Mucosa of descending colon (tissue), 3 donors: Measurements from ENCODE around the gene LSM14B. TPM values are rescaled to one million over a fixed set of nuclear protein-coding genes. Genes with fewer than 3 reads are reported as not detected.

Source experiments
- ATAC-seq: fragments of 200-7000 bp; cut with Tn5 transposase; one replicate; pipeline ENCODE4 v1.9.1; 2020; ENCODE audit warnings: mild to moderate bottlenecking, moderate library complexity
- DNase-seq, 3 donors: peaks; one replicate each; pipeline ENCODE4 v3.0.0-alpha.2; 2020
- H3K36me3 ChIP-seq: fragments of 200-600 bp; one replicate; pipeline ENCODE4 v1.8.0; 2021; ENCODE audit warnings: low read depth, mild to moderate bottlenecking
- H3K4me1 ChIP-seq: fragments of 200-600 bp; one replicate; pipeline ENCODE4 v1.8.0; 2021; ENCODE audit warnings: low read depth, mild to moderate bottlenecking
- H3K4me3 ChIP-seq: fragments of 200-600 bp; one replicate; pipeline ENCODE4 v1.8.0; 2021; ENCODE audit warnings: mild to moderate bottlenecking
- H3K9me3 ChIP-seq: fragments of 200-600 bp; one replicate; pipeline ENCODE4 v1.8.0; 2021; ENCODE audit warnings: mild to moderate bottlenecking
- CTCF ChIP-seq: fragments of 200-600 bp; IDR thresholded peaks from one replicate; pipeline ENCODE4 v1.8.0; 2022; ENCODE audit warnings: antibody characterized with exemption, mild to moderate bottlenecking
- intact Hi-C, 2 donors: fragments of 100-400 bp; cut with DNase I in 1 of 2; cut with micrococcal nuclease in 1 of 2; formaldehyde crosslinking; loops; one replicate each; pipeline versions ENCODE4 v1.11.0 to v1.11.1; 2022; cut with DNase I, micrococcal nuclease
- total RNA-seq, 3 donors: library from RNA; stranded (reverse); fragmentation: NEBNext Ultra II Directional in 2 of 3; extraction: Animal tissue kit (Norgen Biotek cat#: 25700) in 2 of 3; gene quantifications; one replicate each; pipeline versions ENCODE4 v1.2.1 to v1.2.4, GENCODE V29; 2021 to 2023
- donor health status: DM: no; HTN: no; CAD: no; lungs with moderate emphysema.
- donor health status: DM: no; HTN: no; CAD: no.
- donor health status: DM: no; HTN: yes; CAD: no.

LSM14B gene
- total RNA-seq, 3 donors from 2014 or later: 33.5 to 49.1 (median 36.1) TPM

- Histone ChIP-seq H3K9me3 (no peaks in the 10 kb centered on the region), H3K4me3 (no peak overlapping the region), H3K36me3 (no peaks in the 10 kb centered on the region), H3K4me1 (no peaks in the 10 kb centered on the region)
- intact Hi-C loops: no loop called here
- DNase-seq (no peak), ATAC-seq (no peak)
- no peak for TF ChIP-seq CTCF
Observed at GRCh38 chr20:62158088-62158400, 35.8 kb downstream of the LSM14B start.

GRCh38 chr20:62158541-62158940, 36.3 kb downstream of the LSM14B start:
- Histone ChIP-seq H3K4me3 (no peak overlapping the region), H3K4me1 (no peaks in the 10 kb centered on the region), H3K9me3 (no peaks in the 10 kb centered on the region), H3K36me3 (no peaks in the 10 kb centered on the region)
- intact Hi-C loops: no loop called here
- no peak for TF ChIP-seq CTCF
- no peak for DNase-seq
- no peak for ATAC-seq

GRCh38 chr20:62159052-62159451, 36.8 kb downstream of the LSM14B start:
- ATAC-seq (no peak), DNase-seq (no peak)
- no peak overlapping the region for H3K4me3 ChIP-seq
- H3K4me1 ChIP-seq: no peaks in the 10 kb centered on the region
- TF ChIP-seq CTCF: no peak
- no peaks in the 10 kb centered on the region for H3K36me3 ChIP-seq
- intact Hi-C loops: no loop called here
- no peaks in the 10 kb centered on the region for H3K9me3 ChIP-seq

- DNase-seq: no peak
- H3K36me3 ChIP-seq: no peaks in the 10 kb centered on the region
- no peak for TF ChIP-seq CTCF
- no peak overlapping the region for H3K4me3 ChIP-seq
- no peaks in the 10 kb centered on the region for H3K9me3 ChIP-seq
- no peaks in the 10 kb centered on the region for H3K4me1 ChIP-seq
- intact Hi-C loops: no loop called here
- no peak for ATAC-seq
Observed at GRCh38 chr20:62159839-62160238, 37.6 kb downstream of the LSM14B start.

- H3K9me3 ChIP-seq: no peaks in the 10 kb centered on the region
- H3K4me3 ChIP-seq: no peak overlapping the region
- no peaks in the 10 kb centered on the region for H3K36me3 ChIP-seq
- DNase-seq (no peak), ATAC-seq (no peak)
- no peak for TF ChIP-seq CTCF
- no peaks in the 10 kb centered on the region for H3K4me1 ChIP-seq
- intact Hi-C loops: no loop called here
Observed at GRCh38 chr20:62160253-62160652, 38.0 kb downstream of the LSM14B start.

- ATAC-seq (no peak), DNase-seq (no peak)
- H3K4me3 ChIP-seq: no peak overlapping the region
- no peaks in the 10 kb centered on the region for H3K36me3 ChIP-seq
- H3K9me3 ChIP-seq: no peaks in the 10 kb centered on the region
- TF ChIP-seq CTCF: no peak
- intact Hi-C loops: no loop called here
- H3K4me1 ChIP-seq: no peaks in the 10 kb centered on the region
Observed at GRCh38 chr20:62160876-62161275, 38.6 kb downstream of the LSM14B start.
